Liver (tissue), 3 donors: Measurements from ENCODE around the gene APPL2.

Source experiments
- CTCF ChIP-seq: fragments of 150-350 bp; IDR thresholded peaks from 2 replicates; pipeline ENCODE4 v1.5.1; 2017; ENCODE audit warnings: improper control_type of control experiment, low read depth, low read length; ENCODE audit not compliant: missing input control
- EGR1 ChIP-seq, 2 donors: IDR thresholded peaks; 2 replicates each; pipeline ENCODE4 v1.6.1; 2016 to 2018; ENCODE audit warnings: antibody characterized with exemption in 2 of 2, low read depth in 2 of 2
- FOXA2 ChIP-seq: IDR thresholded peaks from 2 replicates; pipeline ENCODE4 v1.6.1; 2016; ENCODE audit warnings: antibody characterized with exemption
- HNF4A ChIP-seq, 2 donors: conservative IDR thresholded peaks; 2 replicates each; pipeline ENCODE4 v1.6.1; 2016; ENCODE audit warnings: antibody characterized with exemption in 2 of 2, mild to moderate bottlenecking in 2 of 2
- RAD21 ChIP-seq, 2 donors: IDR thresholded peaks; 2 replicates each; pipeline ENCODE4 v1.6.1; 2016; ENCODE audit warnings: antibody characterized with exemption in 2 of 2, mild to moderate bottlenecking in 2 of 2
- SP1 ChIP-seq: IDR thresholded peaks from 2 replicates; pipeline ENCODE4 v1.6.1; 2018; ENCODE audit warnings: antibody characterized with exemption, mild to moderate bottlenecking
- TAF1 ChIP-seq: conservative IDR thresholded peaks from 2 replicates; pipeline ENCODE4 v1.6.1; 2016; ENCODE audit warnings: antibody characterized with exemption, mild to moderate bottlenecking
- TF ChIP-seq, protein P1 (sequence below): IDR thresholded peaks from 2 replicates; pipeline ENCODE4 v1.6.1; 2016; ENCODE audit warnings: antibody characterized with exemption
- TF ChIP-seq, protein P2 (sequence below): IDR thresholded peaks from 2 replicates; pipeline ENCODE4 v1.6.1; 2016; ENCODE audit warnings: antibody characterized with exemption, mild to moderate bottlenecking
- donor health status: healthy.
- donor health status: healthy.

- TF ChIP-seq RAD21 (IDR thresholded peaks at IDR 0.05) (no peak), EGR1 (IDR thresholded peaks at IDR 0.05; ENCODE audit: low read depth in 2 of 2) (no peak), HNF4A (conservative IDR thresholded peaks at IDR 0.05) (no peak), FOXA2 (no peak), CTCF (no peak), TAF1 (no peak), SP1 (no peak)
- TF ChIP-seq, protein P1, sequence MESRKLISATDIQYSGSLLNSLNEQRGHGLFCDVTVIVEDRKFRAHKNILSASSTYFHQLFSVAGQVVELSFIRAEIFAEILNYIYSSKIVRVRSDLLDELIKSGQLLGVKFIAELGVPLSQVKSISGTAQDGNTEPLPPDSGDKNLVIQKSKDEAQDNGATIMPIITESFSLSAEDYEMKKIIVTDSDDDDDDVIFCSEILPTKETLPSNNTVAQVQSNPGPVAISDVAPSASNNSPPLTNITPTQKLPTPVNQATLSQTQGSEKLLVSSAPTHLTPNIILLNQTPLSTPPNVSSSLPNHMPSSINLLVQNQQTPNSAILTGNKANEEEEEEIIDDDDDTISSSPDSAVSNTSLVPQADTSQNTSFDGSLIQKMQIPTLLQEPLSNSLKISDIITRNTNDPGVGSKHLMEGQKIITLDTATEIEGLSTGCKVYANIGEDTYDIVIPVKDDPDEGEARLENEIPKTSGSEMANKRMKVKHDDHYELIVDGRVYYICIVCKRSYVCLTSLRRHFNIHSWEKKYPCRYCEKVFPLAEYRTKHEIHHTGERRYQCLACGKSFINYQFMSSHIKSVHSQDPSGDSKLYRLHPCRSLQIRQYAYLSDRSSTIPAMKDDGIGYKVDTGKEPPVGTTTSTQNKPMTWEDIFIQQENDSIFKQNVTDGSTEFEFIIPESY, result no peak
- TF ChIP-seq, protein P2, sequence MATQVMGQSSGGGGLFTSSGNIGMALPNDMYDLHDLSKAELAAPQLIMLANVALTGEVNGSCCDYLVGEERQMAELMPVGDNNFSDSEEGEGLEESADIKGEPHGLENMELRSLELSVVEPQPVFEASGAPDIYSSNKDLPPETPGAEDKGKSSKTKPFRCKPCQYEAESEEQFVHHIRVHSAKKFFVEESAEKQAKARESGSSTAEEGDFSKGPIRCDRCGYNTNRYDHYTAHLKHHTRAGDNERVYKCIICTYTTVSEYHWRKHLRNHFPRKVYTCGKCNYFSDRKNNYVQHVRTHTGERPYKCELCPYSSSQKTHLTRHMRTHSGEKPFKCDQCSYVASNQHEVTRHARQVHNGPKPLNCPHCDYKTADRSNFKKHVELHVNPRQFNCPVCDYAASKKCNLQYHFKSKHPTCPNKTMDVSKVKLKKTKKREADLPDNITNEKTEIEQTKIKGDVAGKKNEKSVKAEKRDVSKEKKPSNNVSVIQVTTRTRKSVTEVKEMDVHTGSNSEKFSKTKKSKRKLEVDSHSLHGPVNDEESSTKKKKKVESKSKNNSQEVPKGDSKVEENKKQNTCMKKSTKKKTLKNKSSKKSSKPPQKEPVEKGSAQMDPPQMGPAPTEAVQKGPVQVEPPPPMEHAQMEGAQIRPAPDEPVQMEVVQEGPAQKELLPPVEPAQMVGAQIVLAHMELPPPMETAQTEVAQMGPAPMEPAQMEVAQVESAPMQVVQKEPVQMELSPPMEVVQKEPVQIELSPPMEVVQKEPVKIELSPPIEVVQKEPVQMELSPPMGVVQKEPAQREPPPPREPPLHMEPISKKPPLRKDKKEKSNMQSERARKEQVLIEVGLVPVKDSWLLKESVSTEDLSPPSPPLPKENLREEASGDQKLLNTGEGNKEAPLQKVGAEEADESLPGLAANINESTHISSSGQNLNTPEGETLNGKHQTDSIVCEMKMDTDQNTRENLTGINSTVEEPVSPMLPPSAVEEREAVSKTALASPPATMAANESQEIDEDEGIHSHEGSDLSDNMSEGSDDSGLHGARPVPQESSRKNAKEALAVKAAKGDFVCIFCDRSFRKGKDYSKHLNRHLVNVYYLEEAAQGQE, result no peak
These were observed 97.7 kb downstream of the APPL2 start for GRCh38 chr12:105138248-105138647.
